Parathyroid adenoma (tissue), 2 donors: ENCODE data around the gene NXN.

Experiments
- H2AFZ ChIP-seq: fragments of 300-600 bp; sonication (generic); one replicate; pipeline ENCODE4 v1.7.0; 2017; ENCODE audit warnings: antibody characterized with exemption, mild to moderate bottlenecking
- H3K27ac ChIP-seq: fragments of 300-600 bp; sonication (generic); one replicate; pipeline ENCODE4 v1.7.0; 2017
- H3K27me3 ChIP-seq: fragments of 300-600 bp; sonication (generic); one replicate; pipeline ENCODE4 v1.7.0; 2017; ENCODE audit warnings: low read length; ENCODE audit not compliant: control insufficient read depth, insufficient read depth
- H3K36me3 ChIP-seq: fragments of 300-600 bp; sonication (generic); one replicate; pipeline ENCODE4 v1.7.0; 2017; ENCODE audit warnings: low read length; ENCODE audit not compliant: control insufficient read depth, insufficient read depth
- H3K4me1 ChIP-seq: fragments of 300-600 bp; sonication (generic); one replicate; pipeline ENCODE4 v1.7.0; 2017; ENCODE audit warnings: control low read depth
- H3K4me2 ChIP-seq: fragments of 300-600 bp; sonication (generic); one replicate; pipeline ENCODE4 v1.7.0; 2017; ENCODE audit warnings: low read length
- H3K4me3 ChIP-seq: fragments of 300-600 bp; sonication (generic); one replicate; pipeline ENCODE4 v1.7.0; 2017; ENCODE audit warnings: low read depth, low read length
- H3K79me2 ChIP-seq: fragments of 300-600 bp; sonication (generic); one replicate; pipeline ENCODE4 v1.7.0; 2017; ENCODE audit warnings: control low read depth
- H3K9ac ChIP-seq: fragments of 300-600 bp; sonication (generic); one replicate; pipeline ENCODE4 v1.7.0; 2017; ENCODE audit warnings: mild to moderate bottlenecking
- H3K9me3 ChIP-seq: fragments of 300-600 bp; sonication (generic); one replicate; pipeline ENCODE4 v1.7.0; 2017; ENCODE audit warnings: low read length; ENCODE audit not compliant: control insufficient read depth
- CTCF ChIP-seq: fragments of 300-600 bp; sonication (generic); IDR thresholded peaks from one replicate; pipeline ENCODE4 v1.7.0; 2017; ENCODE audit warnings: antibody characterized with exemption, mild to moderate bottlenecking
- donor health status: primary hyperparathyroidism.

NXN gene

DNA sequence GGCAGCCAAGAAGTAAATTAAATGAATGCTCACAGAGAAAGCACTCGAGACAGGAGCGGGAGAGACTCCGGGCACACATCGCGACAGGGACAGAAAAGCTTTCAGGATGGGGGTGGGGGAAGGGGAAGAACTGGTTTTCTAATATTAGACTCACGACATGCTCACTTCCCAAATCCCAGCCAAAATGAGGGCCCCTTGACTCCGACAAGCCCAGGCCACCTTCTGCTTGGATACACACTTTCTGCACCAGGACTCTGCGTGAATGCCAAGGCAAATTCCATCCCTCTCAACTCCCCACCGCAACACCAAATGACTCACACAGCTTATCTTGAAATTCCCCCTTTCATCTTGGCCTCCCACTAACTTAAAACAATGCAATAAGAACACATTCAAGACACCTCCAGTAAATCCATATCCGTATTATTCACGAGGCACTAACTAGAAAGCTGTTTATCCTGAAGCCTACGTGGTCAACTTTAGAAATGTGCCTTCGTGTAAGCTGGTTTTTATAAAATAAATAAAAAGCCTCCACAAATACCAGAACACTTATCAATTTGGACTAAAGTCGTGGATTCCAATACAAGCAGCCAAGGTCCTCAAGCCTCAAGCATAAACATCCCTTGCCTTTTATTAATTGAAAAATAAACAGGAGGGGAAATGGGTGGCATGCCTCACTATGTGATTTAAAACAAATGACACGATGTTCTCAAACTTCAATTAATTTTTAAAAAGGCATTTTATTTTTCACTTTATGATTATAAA is 46.1 kb downstream of the NXN start:
- H3K27ac ChIP-seq = no peak overlapping the region

GRCh38 chr17:930258-930657 is 49.3 kb downstream of the NXN start:
- H2AFZ ChIP-seq = no peak overlapping the region
- H3K4me1 ChIP-seq = no peaks in the 10 kb centered on the region
- H3K9ac ChIP-seq = no peak overlapping the region

More for the DNA sequence above, 46.1 kb downstream of the NXN start:
- no peak for TF ChIP-seq CTCF
- Histone ChIP-seq H3K4me2 (no peak overlapping the region), H3K9me3 (no peaks in the 10 kb centered on the region), H2AFZ (no peak overlapping the region), H3K79me2 (no peaks in the 10 kb centered on the region), H3K27me3 (no peaks in the 10 kb centered on the region), H3K9ac (no peak overlapping the region), H3K4me3 (no peak overlapping the region), H3K4me1 (no peaks in the 10 kb centered on the region), H3K36me3 (no peaks in the 10 kb centered on the region)

DNA sequence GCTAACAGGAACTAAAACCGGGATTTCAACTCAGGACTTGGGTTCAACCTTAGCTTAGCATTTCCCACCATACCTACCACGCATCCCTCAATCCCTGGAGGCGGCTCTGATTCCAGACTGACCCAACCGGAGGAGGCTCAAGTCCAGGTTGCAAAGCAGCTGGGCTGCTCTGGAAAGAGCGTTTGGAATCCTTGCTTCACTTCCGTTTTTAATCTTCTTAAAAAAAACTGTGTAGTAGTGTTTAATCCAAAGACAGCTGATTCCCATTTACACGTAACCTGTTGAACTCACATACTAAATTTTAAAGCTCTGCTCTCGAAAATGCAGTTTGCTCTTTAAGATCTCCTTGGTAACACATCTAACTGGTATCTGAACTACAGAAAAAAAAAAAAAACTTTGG is 50.0 kb downstream of the NXN start:
- Histone ChIP-seq H3K27me3 (no peaks in the 10 kb centered on the region), H3K4me1 (no peaks in the 10 kb centered on the region), H3K4me2 (no peak overlapping the region), H3K36me3 (no peaks in the 10 kb centered on the region), H3K9me3 (no peaks in the 10 kb centered on the region), H3K4me3 (no peak overlapping the region), H2AFZ (no peak overlapping the region), H3K27ac (no peak overlapping the region), H3K9ac (no peak overlapping the region), H3K79me2 (no peaks in the 10 kb centered on the region)
- no peak for TF ChIP-seq CTCF

More at GRCh38 chr17:930258-930657, 49.3 kb downstream of the NXN start:
- H3K4me2 ChIP-seq = no peak overlapping the region
- no peaks in the 10 kb centered on the region for H3K79me2 ChIP-seq
- H3K9me3 ChIP-seq = no peaks in the 10 kb centered on the region
- no peaks in the 10 kb centered on the region for H3K27me3 ChIP-seq
- no peak overlapping the region for H3K27ac ChIP-seq
- TF ChIP-seq CTCF = no peak
- no peak overlapping the region for H3K4me3 ChIP-seq
- no peaks in the 10 kb centered on the region for H3K36me3 ChIP-seq

DNA sequence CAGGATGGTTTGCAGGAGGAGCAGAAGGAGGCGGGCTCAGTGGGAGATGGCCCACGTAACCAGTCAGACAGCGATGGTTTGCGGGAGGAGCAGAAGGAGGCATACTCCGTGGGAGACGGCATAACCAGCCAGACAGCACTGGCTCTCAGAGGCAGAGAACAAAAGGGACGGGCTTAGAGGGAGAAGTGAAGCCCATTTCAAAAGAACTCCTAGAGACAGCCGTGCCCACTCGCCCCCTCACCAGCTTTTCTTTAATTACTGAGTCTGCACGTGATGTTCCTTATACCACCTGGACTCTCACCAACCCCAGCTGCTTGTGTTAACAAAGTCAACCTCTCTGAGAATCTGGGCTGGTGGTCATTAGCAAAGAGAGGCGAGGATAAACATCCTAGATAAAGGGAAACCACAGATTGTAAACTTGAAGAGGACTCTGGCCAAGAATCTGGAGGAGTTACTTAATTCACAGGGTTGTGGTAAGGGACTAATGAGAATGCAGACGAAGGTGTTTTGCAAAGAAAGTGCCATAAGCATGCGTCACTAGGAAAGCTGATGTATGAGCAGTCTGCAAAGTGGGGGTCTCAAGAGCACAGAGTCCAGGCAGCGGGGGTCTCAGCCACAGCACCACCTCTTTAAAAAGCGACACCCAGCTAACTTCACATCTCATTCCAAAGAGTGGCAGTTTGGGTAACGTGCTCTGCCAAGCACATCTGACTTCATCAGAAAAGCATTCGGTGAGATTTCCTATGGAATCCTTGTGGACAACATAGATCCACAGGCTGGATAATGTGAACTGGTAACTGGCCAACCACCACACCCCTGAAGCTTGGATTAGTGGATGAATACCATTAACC is 51.7 kb downstream of the NXN start:
- no peak overlapping the region for H3K4me3 ChIP-seq
- H3K4me2 ChIP-seq = no peak overlapping the region
- no peaks in the 10 kb centered on the region for H3K9me3 ChIP-seq
- H2AFZ ChIP-seq = no peak overlapping the region
- H3K9ac ChIP-seq = no peak overlapping the region
- H3K36me3 ChIP-seq = no peaks in the 10 kb centered on the region
- no peak overlapping the region for H3K27ac ChIP-seq
- no peaks in the 10 kb centered on the region for H3K27me3 ChIP-seq
- no peak for TF ChIP-seq CTCF
- H3K79me2 ChIP-seq = no peaks in the 10 kb centered on the region
- H3K4me1 ChIP-seq = no peaks in the 10 kb centered on the region
